Endothelial cell of umbilical vein (primary cell): ENCODE measurements around the gene KATNIP. TPM values are rescaled to one million over a fixed set of nuclear protein-coding genes. Genes with fewer than 3 reads are reported as not detected.

ENCODE experiments used
- BruUV-seq: library from RNA; stranded (reverse); fragments of 400-500 nt; replicated peaks from 2 replicates; lab custom pipeline; 2021; lab: Mats Ljungman, UMichigan
- CTCF ChIA-PET: fragments of 300-600, 350-600 bp; sonication (Branson Sonifier 250); formaldehyde crosslinking; loops from one replicate; lab custom pipeline; 2021; ENCODE audit warnings: antibody characterized with exemption, inconsistent platforms; lab: Charles Lee
- POLR2A ChIA-PET: fragments of 300-600, 350-600 bp; sonication (Branson Sonifier 250); formaldehyde crosslinking; loops from one replicate; lab custom pipeline; 2021; ENCODE audit warnings: antibody characterized with exemption, inconsistent platforms; lab: Charles Lee
- DNase-seq: peaks from one replicate; pipeline ENCODE4 v3.0.0-alpha.2; 2011; ENCODE audit warnings: low read depth, low spot score
- FAIRE-seq: peaks from 2 replicates; lab custom pipeline; 2011; peaks lifted over from hg19 to GRCh38; lab: Jason Lieb, UNC
- H2AFZ ChIP-seq: 2 replicates; pipeline ENCODE4 v1.6.0; 2012; ENCODE audit warnings: low read depth, low read length, control low read depth, inconsistent platforms
- H3K27ac ChIP-seq: 2 replicates; pipeline ENCODE4 v1.5.1; 2011; ENCODE audit warnings: low read depth, mild to moderate bottlenecking, control low read depth, low read length, moderate library complexity; ENCODE audit not compliant: insufficient read depth
- H3K27me3 ChIP-seq, 2 experiments: 2 replicates each; pipeline versions ENCODE4 v1.6.0 to v1.6.1; 2011; ENCODE audit warnings: low read length in 2 of 2, mixed read lengths in 1 of 2; ENCODE audit not compliant: control insufficient read depth in 2 of 2, insufficient read depth in 2 of 2
- H3K36me3 ChIP-seq, 2 experiments: 2 replicates in 1 of 2; 3 replicates in 1 of 2; pipeline ENCODE4 v1.5.1; 2011; ENCODE audit warnings: low read length in 2 of 2, mild to moderate bottlenecking in 1 of 2, moderate library complexity in 1 of 2; ENCODE audit not compliant: control insufficient read depth in 2 of 2, insufficient read depth in 2 of 2; ENCODE audit errors: extremely low read depth in 1 of 2
- H3K4me1 ChIP-seq: 3 replicates; pipeline ENCODE4 v1.5.1; 2011; ENCODE audit warnings: mild to moderate bottlenecking, low read length; ENCODE audit not compliant: control insufficient read depth, insufficient read depth; ENCODE audit errors: extremely low read depth
- H3K4me2 ChIP-seq: 2 replicates; pipeline ENCODE4 v1.6.1; 2011; ENCODE audit warnings: low read length, control low read depth, mixed read lengths; ENCODE audit not compliant: insufficient read depth
- H3K4me3 ChIP-seq, 3 experiments: fragments of 200-600 bp in 1 of 3; sonication (generic), shearing (Covaris generic) in 1 of 3; replicated peaks in 1 of 3; 2 replicates each; pipeline ENCODE4 v1.5.1; 2011 to 2016; ENCODE audit warnings: control low read depth in 3 of 3, low read length in 3 of 3, mild to moderate bottlenecking in 2 of 3, inconsistent platforms in 1 of 3, low read depth in 1 of 3, moderate library complexity in 1 of 3; ENCODE audit not compliant: insufficient read depth in 1 of 3
- H3K79me2 ChIP-seq: 2 replicates; pipeline ENCODE4 v1.6.0; 2012; ENCODE audit warnings: low read length, inconsistent platforms; ENCODE audit not compliant: control insufficient read depth, insufficient read depth
- H3K9ac ChIP-seq: replicated peaks from 2 replicates; pipeline ENCODE3; 2011; ENCODE audit warnings: low read length, control low read depth; ENCODE audit not compliant: insufficient read depth; ENCODE audit errors: extremely low read depth
- H3K9me1 ChIP-seq: replicated peaks from 3 replicates; pipeline ENCODE4 v1.6.0; 2011; ENCODE audit warnings: mild to moderate bottlenecking, low read length; ENCODE audit not compliant: control insufficient read depth, insufficient read depth; ENCODE audit errors: extremely low read depth
- H3K9me3 ChIP-seq: replicated peaks from 2 replicates; pipeline ENCODE4 v1.5.1; 2012; ENCODE audit warnings: low read length, inconsistent platforms; ENCODE audit not compliant: control insufficient read depth, insufficient read depth
- H4K20me1 ChIP-seq: replicated peaks from 2 replicates; pipeline ENCODE3; 2011; ENCODE audit warnings: mild to moderate bottlenecking, low read length; ENCODE audit not compliant: control insufficient read depth, insufficient read depth; ENCODE audit errors: extremely low read depth
- EZH2 ChIP-seq: IDR thresholded peaks from 2 replicates; pipeline ENCODE4 v1.6.1; 2012; ENCODE audit warnings: borderline replicate concordance, low read depth, mild to moderate bottlenecking, moderate library complexity, low read length, inconsistent platforms; ENCODE audit not compliant: severe bottlenecking
- FOS ChIP-seq: IDR thresholded peaks from 2 replicates; pipeline ENCODE4 v1.6.1; 2011; ENCODE audit warnings: mild to moderate bottlenecking, low read length, moderate library complexity, borderline replicate concordance; ENCODE audit not compliant: insufficient read depth
- GATA2 ChIP-seq: IDR thresholded peaks from 2 replicates; pipeline ENCODE4 v1.7.0; 2011; ENCODE audit warnings: low read depth, mild to moderate bottlenecking, moderate library complexity, mixed read lengths, low read length; ENCODE audit not compliant: insufficient read length, insufficient read depth
- JUN ChIP-seq: IDR thresholded peaks from 2 replicates; pipeline ENCODE4 v1.6.1; 2011; ENCODE audit warnings: borderline replicate concordance, low read depth; ENCODE audit not compliant: insufficient read length, insufficient read depth
- MYC ChIP-seq: IDR thresholded peaks from one replicate; pipeline ENCODE4 v1.6.1; 2011; ENCODE audit warnings: mild to moderate bottlenecking, low read depth, low read length
- POLR2A ChIP-seq: IDR thresholded peaks from 2 replicates; pipeline ENCODE4 v1.6.1; 2012; ENCODE audit warnings: low read depth, mild to moderate bottlenecking, control low read depth, low read length
- POLR2AphosphoS5 ChIP-seq: IDR thresholded peaks from 2 replicates; pipeline ENCODE4 v1.6.1; 2012; ENCODE audit warnings: low read depth, mild to moderate bottlenecking, control low read depth, low read length, moderate library complexity; ENCODE audit not compliant: insufficient read depth
- dilution Hi-C: fragments of 300-500 bp; cut with MboI; formaldehyde crosslinking; loops from one replicate; pipeline ENCODE4 v1.15.0; 2019; ENCODE audit warnings: low sequenced_read_pairs; ENCODE audit not compliant: extremely low pct_ligation_motif_present
- intact Hi-C: fragments of 100-400 bp; cut with micrococcal nuclease; formaldehyde crosslinking; loops from one replicate; pipeline ENCODE4 v1.10.0; 2022
- polyA plus RNA-seq, 4 experiments: library from polyadenylated mRNA; depleted of rRNA in 3 of 4; stranded (reverse) in 3 of 4; unstranded in 1 of 4; fragments of >200 nt; gene quantifications; 2 replicates each; pipeline versions ENCODE4 v1.2.1 to v1.2.3, GENCODE V29; 2011 to 2012; ENCODE audit warnings: missing spikeins in 1 of 4
- total RNA-seq: library from RNA; stranded (reverse); gene quantifications from 2 replicates; pipeline ENCODE4 v1.2.3, GENCODE V29; 2021
- TF ChIP-seq, protein P1 (sequence below): IDR thresholded peaks from 2 replicates; pipeline ENCODE4 v1.6.1; 2011; ENCODE audit not compliant: insufficient read depth, insufficient read length
- TF ChIP-seq, protein P2 (sequence below), 2 donors: IDR thresholded peaks; 1 replicate in 1 of 2; 2 replicates in 1 of 2; pipeline ENCODE4 v1.5.1; 2011; ENCODE audit warnings: low read length in 2 of 2, mild to moderate bottlenecking in 2 of 2, moderate library complexity in 2 of 2, control low read depth in 1 of 2, inconsistent platforms in 1 of 2, low read depth in 1 of 2; ENCODE audit not compliant: insufficient read depth in 1 of 2; ENCODE audit errors: extremely low read depth in 1 of 2

KATNIP gene
- total and polyA plus RNA-seq, 2 donors (not counting 3 experiments of a cell fraction or from before 2014, with no cell fraction given): 14.7 to 30.7 TPM

DNA sequence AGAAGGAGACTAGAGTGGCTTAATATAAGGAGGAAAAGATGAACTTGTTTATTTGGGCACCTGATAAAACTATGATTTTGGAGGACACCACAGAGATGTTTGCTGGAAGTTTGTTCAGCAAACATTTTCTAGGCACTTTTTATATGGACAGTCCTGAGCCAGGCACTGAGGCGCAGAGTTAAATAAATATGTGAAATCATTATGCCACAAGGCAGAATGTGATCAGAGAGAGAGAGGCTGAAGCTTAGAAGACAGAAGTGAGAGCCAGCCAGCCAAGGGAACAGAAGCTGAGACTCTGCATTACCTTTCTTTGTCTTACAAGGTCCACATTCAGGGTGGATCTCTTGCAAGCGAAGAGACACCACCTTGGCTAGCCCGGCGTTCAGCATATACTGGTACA, 21.6 kb upstream of the KATNIP start:
- FAIRE-seq (no peak), DNase-seq (no peak)
- H3K4me3 ChIP-seq: no peak overlapping the region
- H3K79me2 ChIP-seq: no peaks in the 10 kb centered on the region
- H3K27ac ChIP-seq: no peak overlapping the region
- H3K9me1 ChIP-seq: no peaks in the 10 kb centered on the region
- ChIA-PET POLR2A (no interaction called here), CTCF (no interaction called here)
- no peak overlapping the region for H3K4me2 ChIP-seq
- H3K36me3 ChIP-seq: peaks cover 34 to 58% of the 10 kb centered on the region in 2 experiments
- no peaks in the 10 kb centered on the region for H3K4me1 ChIP-seq
- intact Hi-C loops: no loop called here
- H4K20me1 ChIP-seq: no peaks in the 10 kb centered on the region
- TF ChIP-seq, protein P1, sequence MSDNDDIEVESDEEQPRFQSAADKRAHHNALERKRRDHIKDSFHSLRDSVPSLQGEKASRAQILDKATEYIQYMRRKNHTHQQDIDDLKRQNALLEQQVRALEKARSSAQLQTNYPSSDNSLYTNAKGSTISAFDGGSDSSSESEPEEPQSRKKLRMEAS: no peak
- TF ChIP-seq POLR2A (no peak), GATA2 (no peak), POLR2AphosphoS5 (no peak), JUN (no peak), EZH2 (no peak), FOS (no peak), MYC (no peak)
- TF ChIP-seq, protein P2, sequence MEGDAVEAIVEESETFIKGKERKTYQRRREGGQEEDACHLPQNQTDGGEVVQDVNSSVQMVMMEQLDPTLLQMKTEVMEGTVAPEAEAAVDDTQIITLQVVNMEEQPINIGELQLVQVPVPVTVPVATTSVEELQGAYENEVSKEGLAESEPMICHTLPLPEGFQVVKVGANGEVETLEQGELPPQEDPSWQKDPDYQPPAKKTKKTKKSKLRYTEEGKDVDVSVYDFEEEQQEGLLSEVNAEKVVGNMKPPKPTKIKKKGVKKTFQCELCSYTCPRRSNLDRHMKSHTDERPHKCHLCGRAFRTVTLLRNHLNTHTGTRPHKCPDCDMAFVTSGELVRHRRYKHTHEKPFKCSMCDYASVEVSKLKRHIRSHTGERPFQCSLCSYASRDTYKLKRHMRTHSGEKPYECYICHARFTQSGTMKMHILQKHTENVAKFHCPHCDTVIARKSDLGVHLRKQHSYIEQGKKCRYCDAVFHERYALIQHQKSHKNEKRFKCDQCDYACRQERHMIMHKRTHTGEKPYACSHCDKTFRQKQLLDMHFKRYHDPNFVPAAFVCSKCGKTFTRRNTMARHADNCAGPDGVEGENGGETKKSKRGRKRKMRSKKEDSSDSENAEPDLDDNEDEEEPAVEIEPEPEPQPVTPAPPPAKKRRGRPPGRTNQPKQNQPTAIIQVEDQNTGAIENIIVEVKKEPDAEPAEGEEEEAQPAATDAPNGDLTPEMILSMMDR (IDR thresholded peaks at IDR 0.05; ENCODE audit: extremely low read depth in 1 of 2, insufficient read depth in 1 of 2, low read depth in 1 of 2, low read length in 2 of 2): no peak
- H2AFZ ChIP-seq: no peak overlapping the region
- H3K9ac ChIP-seq: no peak overlapping the region
- no peaks in the 10 kb centered on the region for H3K9me3 ChIP-seq
- dilution Hi-C loops: no loop called here
- no TSS peak for BruUV-seq
- no peaks in the 10 kb centered on the region for H3K27me3 ChIP-seq
